Measurements from ENCODE around the gene DNER.

- TF ChIP-seq SMC3 (IDR thresholded peaks at IDR 0.05) (no peak), CTCF (IDR thresholded peaks at IDR 0.05) (no peak), POLR2A (IDR thresholded peaks at IDR 0.05; ENCODE audit: low read length) (no peak), CHD2 (IDR thresholded peaks at IDR 0.05; ENCODE audit: low read length, partially characterized antibody) (no peak), CEBPB (IDR thresholded peaks at IDR 0.05) (no peak), CHD4 (IDR thresholded peaks at IDR 0.05; ENCODE audit: borderline replicate concordance) (no peak), ZNF302 (CRISPR knock-in tag; IDR thresholded peaks at IDR 0.05) (no peak)
These were observed 93.6 kb downstream of the DNER start for GRCh38 chr2:229620759-229621158.
